Keratinocyte (primary cell): ENCODE results near the gene SYT1.

Source experiments
- CTCF ChIP-seq, 3 experiments: IDR thresholded peaks in 1 of 3; conservative IDR thresholded peaks in 1 of 3; optimal IDR thresholded peaks in 1 of 3; 2 replicates in 2 of 3; 3 replicates in 1 of 3; pipeline versions ENCODE3 to v1.5.1; 2011; ENCODE audit warnings: low read length in 3 of 3, mild to moderate bottlenecking in 3 of 3, moderate library complexity in 2 of 3, control low read depth in 1 of 3, inconsistent platforms in 1 of 3; ENCODE audit not compliant: insufficient read depth in 2 of 3; ENCODE audit errors: extremely low read depth in 1 of 3
- EZH2 ChIP-seq: IDR thresholded peaks from one replicate; pipeline ENCODE4 v1.6.1; 2012; ENCODE audit warnings: inconsistent platforms, mild to moderate bottlenecking, low read length, moderate library complexity

GRCh38 chr12:79333144-79333543, 468.6 kb downstream of the SYT1 start:
- no peak for TF ChIP-seq CTCF (optimal IDR thresholded peaks at IDR 0.05 in 1 of 3, IDR thresholded peaks at IDR 0.05 in 1 of 3, conservative IDR thresholded peaks at IDR 0.05 in 1 of 3; ENCODE audit: extremely low read depth in 1 of 3, insufficient read depth in 2 of 3, low read length in 3 of 3)
- no peak for TF ChIP-seq EZH2
